Stimulated activated CD8-positive, alpha-beta memory T cell treated with anti-CD3 and anti-CD28 coated beads, Interleukin-12 subunit alpha, Interleukin-12 subunit beta, amount 100 ng/mL, for 24 hours (primary cell): Measurements from ENCODE around the gene CEPT1.
"Not testable (repeated sequence)": the region's sequence is repeated elsewhere in the genome, so short reads cannot be mapped to it uniquely, and the experiment has no call there.

ENCODE experiments used
- DNase-seq: peaks from one replicate; pipeline ENCODE4 v3.0.0-alpha.2; 2020; ENCODE audit errors: extremely low read depth

Gene CEPT1

DNA sequence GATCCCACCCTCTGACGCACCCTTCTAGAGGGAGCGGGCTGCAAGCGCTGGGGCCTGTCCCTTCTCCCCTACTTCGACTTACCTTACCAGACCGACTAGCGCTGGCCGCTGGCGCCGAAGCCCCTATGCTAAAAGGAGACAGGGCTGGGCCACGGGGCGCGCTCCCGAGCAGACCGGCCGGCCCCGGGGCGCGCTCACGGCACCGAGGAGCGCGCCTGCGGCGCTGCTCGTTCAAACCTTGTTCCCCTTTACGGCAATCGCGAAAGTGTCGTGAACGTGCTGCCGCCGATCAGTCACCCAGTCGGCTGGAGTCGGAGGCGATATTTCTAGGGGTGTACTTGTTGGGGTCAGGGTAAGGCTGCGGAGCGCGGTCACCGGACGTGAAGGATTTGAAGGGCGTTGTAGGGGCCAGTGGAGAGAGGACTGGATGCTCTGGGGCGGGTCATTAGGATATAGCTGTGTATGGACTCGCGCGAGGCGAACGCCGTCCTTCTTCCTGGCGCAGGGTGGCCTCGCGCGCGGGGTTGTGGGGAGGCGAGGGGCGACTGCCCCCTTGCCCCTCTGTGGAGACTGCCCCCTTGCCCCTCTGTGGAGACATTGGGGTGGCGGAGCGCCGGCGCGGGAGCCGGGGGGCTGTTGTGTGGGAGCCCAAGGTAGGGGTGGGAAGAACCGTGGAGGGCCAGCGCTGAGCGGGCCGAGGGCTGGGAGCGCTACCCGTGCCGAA lies at the start of gene CEPT1, which contains the start of gene DRAM2:
Gene CEPT1, plus strand, starts transcription at position 268 of the 724 bp plus-strand sequence. CDS start 7,492 bp downstream, outside the sequence.
Gene DRAM2, minus strand, starts transcription at position 138 of the 724 bp plus-strand sequence. CDS start 8,539 bp downstream, outside the sequence.
- DNase-seq, result peak; percentile 85

- not testable (repeated sequence) for DNase-seq
These were observed 44.6 kb upstream of the CEPT1 start for GRCh38 chr1:111095421-111095820.

DNA sequence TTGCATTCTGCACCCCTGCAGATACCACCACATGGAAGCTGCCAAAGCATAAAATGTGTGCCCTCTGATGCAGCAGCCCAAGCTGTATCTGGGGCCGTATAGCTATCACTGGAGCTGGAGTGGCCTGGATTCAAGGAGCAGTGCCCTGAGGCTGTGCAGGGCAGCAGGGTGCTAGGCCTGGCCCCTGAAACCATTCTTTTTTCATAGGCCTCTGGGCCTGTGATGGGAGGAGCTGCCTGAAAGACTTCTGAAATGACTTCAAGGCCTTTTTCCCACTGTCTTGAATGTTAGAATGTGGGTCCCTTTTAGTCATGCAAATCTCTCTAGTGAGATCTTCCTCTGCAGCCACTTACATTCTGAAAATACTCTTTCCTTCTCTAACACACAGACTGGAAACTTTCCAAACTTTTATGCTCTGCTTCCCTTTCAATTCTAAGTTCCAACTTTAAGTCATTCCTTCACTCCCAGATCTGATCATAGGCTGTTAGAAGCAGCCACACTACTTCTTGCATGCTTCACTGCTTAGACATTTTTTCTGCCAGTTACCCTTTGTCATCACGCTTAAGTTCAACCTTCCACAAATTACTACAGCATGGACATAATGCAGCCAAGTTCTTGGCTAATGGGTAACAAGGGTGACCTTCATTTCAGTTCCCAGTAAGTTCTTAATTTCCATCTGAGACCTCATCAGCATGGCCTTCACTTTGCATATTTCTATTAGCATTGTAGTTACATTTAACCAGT lies 42.5 kb upstream of the CEPT1 start:
- no peak for DNase-seq

- no peak for DNase-seq
These were observed 40.7 kb upstream of the CEPT1 start for GRCh38 chr1:111099289-111099688.

DNA sequence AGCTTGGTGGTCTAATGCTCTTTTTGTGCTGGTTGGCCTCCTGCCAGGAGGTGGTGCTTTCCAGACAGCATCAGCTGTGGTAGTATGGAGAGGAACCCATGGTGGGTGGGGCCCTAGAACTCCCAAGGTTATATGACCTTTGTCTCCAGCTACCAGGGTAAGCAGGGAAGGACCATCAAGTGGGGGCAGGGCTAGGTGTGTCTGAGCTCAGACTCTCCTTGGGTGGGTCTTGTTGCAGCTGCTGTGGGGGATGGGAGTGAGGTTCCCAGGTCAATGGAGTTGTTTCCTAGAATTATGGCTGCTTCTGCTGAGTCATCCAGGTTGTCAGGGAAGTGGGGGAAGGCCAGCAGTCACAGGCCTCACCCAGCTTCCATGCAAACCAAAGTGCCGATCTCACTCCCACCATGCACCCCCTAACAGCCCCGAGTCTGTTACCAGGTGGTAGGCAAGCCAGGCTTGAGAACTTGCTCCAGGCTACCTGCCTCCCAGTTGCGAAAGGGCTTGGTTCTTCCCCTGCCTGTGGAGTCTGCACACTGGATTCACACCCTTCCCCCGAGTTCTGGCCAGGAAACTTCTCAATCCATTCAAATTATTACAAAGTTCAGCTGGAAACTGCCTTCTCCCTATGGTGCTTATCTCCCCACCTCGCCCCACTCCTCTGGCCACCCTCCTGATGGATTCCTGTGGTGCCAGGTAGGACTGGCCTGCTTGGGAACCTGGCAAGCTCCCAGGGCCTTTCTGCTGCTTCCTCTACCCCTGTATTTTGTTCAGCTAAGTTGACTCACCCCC lies 38.0 kb upstream of the CEPT1 start:
- no peak for DNase-seq

- DNase-seq, result no peak
These were observed 35.0 kb upstream of the CEPT1 start for GRCh38 chr1:111104981-111105380.

DNA sequence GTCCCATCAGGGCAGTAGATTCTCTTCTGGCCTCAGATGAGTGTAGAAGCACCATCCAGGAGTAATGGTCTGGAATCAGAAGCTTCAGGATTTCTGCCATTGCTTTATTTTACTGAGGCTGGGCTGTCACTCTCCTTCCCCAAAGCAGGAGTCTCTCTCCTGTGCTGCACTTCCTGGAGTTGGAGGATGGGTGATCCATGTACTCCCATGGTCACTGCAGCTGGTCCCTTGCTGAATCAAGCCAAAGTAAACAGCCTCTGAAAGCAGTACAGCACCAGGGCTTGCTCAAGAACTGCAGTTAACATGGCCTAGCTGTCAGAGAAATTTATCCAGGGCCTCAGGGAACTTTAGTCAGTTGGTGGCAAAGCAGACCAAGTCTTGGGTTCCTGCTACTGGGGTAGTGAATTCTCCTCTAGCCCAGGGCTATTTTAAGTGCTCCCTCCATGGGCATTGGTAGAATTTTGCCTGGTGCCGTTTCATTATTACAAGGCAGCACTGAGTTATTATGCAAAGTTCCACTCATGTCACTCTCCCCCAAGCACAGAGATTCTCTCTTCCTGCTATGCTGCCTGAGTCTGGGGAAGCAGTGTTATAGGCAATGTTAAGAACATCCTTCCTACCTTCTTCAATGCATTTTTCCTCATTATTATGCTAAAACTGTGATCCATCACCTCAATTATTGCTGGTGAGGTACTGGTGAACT lies 29.7 kb upstream of the CEPT1 start:
- DNase-seq, result no peak

- no peak for DNase-seq
These were observed 23.5 kb upstream of the CEPT1 start for GRCh38 chr1:111116496-111116895.

- DNase-seq, result no peak
These were observed 13.7 kb upstream of the CEPT1 start for GRCh38 chr1:111126354-111126753.

DNA sequence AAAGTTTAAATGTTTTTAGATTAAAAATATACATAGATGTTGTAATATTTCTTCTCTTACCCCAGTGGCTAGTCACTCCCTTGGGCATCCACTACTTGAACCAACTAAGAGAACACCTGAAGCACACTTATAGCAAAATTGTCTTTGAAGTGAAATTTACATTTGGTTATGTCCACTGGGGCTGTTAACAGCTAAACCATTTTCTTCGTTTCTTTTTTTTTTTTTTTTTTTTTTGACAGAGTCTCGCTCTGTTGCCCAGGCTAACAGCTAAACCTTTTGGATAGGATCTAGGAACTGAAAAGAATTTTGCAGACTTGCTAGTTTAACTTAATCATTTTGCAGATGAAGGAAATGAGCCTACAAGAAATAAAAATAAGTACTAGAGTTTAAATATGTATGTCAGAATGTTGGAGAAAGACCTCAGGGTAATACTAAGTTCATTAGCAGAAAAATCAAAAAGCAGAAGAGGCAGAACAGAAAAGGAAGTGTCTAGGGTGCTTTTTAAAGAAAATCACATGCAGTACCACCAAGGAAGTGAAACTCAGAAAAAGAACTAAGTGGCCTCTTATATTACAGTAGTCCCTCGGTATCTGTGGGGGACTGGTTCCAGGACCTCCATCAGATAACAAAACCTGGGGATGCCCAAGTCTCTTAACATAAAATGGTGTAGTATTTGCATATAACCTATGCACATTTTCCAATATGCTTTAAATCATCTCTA lies 11.9 kb upstream of the CEPT1 start:
- DNase-seq, result no peak

DNA sequence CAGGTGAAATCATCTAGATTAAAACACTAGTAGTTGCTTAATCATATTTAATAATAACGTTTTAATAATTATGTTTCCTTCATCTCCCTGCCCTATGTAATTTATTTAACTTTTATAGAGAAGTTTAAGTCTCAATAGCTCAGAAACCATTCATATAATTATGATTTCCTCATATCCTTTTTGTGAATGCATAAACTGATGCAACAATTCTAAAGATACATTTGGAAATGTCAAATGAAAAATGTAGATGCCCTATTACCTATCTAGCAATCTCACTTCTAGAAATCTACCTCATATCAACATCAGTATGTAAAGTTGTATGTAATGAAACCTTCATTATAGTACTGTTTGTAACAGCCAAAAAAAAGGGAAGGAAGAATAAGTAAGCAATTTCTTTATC lies 10.6 kb upstream of the CEPT1 start:
- DNase-seq, result no peak

DNA sequence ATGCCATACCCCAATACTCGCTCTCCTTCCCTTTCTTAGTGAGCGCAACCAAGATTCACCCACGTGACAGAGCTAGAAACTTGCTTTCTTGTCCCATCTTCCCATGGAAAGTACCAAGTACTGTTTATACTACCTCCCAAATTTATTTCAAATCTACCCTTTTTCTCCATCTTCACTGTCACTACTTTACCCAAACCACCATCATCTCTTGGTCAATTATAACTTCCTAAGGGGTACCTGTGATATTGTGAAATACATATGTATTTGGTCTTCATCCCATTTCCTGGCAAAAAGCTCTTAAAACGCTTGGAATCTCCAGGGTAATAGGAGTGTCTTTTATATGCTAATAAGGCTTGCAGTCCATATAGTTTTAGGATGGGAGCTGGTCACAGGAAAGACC lies 8.3 kb upstream of the CEPT1 start:
- no peak for DNase-seq

DNA sequence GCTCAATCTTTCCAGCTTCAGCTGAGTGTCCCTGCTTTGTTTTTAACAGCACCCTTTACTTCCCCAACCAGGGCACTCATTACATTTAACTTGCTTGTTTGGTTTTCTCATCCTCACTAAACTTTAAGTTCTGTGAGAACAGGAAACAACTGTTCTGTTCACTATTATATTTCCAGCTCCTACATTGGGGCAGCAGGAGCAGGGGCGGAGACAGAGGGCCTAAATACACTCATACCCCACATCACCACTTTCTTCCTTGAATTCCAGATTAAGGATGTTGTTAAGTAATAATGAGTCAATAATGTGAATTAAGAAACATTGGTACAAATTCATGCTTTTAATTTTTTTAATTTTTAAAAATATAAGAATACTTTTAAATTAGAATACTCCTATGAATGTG lies 6.2 kb upstream of the CEPT1 start:
- no peak for DNase-seq

DNA sequence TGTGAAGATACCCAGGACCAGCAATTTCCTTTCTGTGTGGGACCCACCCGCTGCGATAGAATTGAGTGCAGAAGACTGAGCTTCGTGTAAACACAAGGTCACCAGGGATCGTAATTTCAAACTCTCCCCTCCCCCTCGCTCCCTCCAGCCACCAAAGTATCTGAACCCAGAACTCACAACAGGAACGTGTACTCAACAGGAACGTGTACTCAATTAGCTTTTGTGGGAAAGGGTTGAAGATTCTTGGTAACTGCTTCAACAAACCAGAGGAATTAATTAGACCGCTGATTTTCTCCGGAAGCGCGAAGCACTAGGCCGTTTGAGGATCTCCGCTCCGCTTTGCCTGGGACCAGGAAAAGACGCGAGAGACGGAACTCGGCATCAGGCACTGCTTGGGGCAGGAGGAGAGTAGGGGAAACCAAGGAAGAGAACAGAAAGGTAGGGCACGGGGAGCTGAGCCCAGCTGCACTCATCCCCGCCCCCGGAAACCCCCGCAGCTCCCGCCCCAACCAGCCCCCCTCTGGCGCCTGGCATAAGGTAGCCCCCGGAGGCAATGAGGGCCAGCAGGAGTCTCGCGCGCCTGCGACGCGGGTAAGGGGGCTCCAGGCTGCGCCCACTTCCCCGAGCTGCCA lies 583 bp upstream of the CEPT1 start:
- DNase-seq, result no peak

DNA sequence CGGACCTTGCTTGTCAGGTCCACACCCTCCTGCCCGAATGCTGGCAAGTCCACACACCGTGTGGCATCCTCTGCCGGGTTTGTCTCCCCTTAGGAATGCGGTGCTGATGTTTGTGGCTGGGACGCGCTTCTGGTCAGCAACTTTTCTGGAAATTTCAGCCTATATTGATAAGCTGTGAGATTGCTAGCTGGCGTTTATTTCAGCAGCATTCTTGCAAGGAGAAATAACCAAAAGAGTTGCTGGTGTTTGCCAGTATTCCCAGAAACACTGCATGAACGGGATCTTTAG lies 601 bp downstream of the CEPT1 start:
- no peak for DNase-seq

DNA sequence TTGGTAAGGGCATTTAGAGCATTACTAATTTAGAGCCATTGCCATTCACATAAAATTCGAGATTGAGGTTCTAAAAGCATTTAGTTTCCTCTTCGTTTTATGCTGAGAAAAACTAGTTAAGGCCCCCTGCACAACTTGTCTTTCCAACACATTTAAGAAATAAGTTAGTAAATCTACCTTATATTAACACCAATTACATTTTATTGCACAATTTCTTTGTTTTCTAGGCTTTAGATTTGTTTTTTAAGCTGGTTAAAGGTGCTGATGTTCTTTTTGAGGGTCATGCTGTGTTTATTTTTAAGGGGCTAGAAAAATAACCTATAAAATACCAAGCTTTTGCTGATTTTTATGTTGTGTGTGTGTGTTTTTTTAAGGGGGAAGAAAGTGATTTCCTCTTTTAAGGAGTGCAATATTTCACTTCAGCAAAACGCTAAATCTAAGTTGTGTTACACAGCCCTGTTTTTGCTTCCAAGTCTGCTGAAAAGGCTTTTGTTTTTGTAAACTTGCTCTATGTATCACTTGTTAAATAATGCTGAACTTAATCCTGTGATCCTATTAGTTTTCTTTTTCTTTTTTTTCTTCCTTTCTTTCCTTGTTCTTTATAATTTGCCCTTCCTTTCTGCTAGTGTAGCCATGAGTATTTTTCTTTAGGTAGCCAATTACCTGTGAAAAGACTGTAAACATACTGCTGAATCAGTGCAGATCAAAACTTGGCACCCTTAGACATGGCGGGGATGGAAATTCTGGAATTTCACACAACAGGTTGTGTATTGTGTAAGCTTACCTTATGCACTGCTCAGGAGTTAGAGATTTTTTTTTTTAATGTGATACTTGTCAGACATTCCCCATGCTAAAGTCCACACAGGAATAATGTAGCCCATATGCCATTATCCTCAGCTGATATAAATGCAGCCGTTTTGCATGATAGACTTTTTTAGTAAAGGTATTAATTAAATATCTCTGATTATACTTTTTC lies 1.5 kb downstream of the CEPT1 start:
- DNase-seq, result no peak

GRCh38 chr1:111142356-111142975 lies 2.4 kb downstream of the CEPT1 start:
- no peak for DNase-seq

DNA sequence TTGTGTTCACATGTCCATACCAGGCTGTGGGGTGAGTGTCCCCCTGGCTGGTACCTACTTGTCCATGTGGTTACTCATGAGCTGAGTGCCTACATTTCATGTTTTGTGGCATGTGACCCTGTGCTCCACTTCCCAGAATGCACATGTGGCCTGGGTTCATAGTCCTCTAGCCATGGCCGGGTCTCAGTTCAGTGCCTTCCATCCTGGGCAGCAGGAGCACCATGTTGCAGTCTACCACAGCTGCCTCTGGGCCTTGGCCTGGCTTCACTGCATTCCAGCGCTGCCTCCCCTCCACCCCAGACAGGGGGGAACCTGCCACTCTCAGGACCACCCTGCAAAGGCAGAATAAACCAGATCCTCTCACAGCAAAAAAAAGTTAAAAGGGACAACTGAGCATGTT lies 5.5 kb downstream of the CEPT1 start:
- no peak for DNase-seq
